ENCODE data around the gene RXYLT1. TPM values are rescaled to one million over a fixed set of nuclear protein-coding genes. Genes with fewer than 3 reads are reported as not detected.

Gene RXYLT1
- total RNA-seq, 2 experiments from 2014 or later = 14.0 to 14.3 TPM

- H3K4me1 Mint-ChIP-seq (ENCODE audit: low read depth) = peaks cover 9% of the 10 kb centered on the region
- intact Hi-C loops (cut with micrococcal nuclease) = no loop called here
Observed at GRCh38 chr12:63846238-63846967, 66.7 kb downstream of the RXYLT1 start.

GRCh38 chr12:63848450-63848849 is 68.7 kb downstream of the RXYLT1 start:
- Mint-ChIP-seq H3K36me3 (no peaks in the 10 kb centered on the region), H3K4me1 (ENCODE audit: low read depth) (peaks cover 6% of the 10 kb centered on the region), H3K27ac (no peak overlapping the region), H3K9me3 (no peaks in the 10 kb centered on the region), H3K4me3 (no peak overlapping the region), H3K27me3 (peaks cover 22% of the 10 kb centered on the region)
- ChIA-PET CTCF (no interaction called here), POLR2A (no interaction called here)
- intact Hi-C loops (cut with micrococcal nuclease) = no loop called here
- no peak for DNase-seq

More at GRCh38 chr12:63846238-63846967, 66.7 kb downstream of the RXYLT1 start:
- DNase-seq = no peak
- Mint-ChIP-seq H3K4me3 (no peak overlapping the region), H3K36me3 (no peaks in the 10 kb centered on the region), H3K27ac (no peak overlapping the region), H3K9me3 (no peaks in the 10 kb centered on the region), H3K27me3 (peaks cover 28% of the 10 kb centered on the region)
- ChIA-PET POLR2A (no interaction called here), CTCF (no interaction called here)

- H3K4me3 Mint-ChIP-seq = no peak overlapping the region
- H3K36me3 Mint-ChIP-seq = no peaks in the 10 kb centered on the region
- ChIA-PET POLR2A (no interaction called here), CTCF (interaction anchor here (0.5 kb wide), 1 partner anchor 915 kb away, joined by 3 read pairs; no protein-coding TSS in a partner anchor)
- no peak for DNase-seq
- no peaks in the 10 kb centered on the region for H3K9me3 Mint-ChIP-seq
- H3K4me1 Mint-ChIP-seq (ENCODE audit: low read depth) = peaks cover 6% of the 10 kb centered on the region
- H3K27ac Mint-ChIP-seq = no peak overlapping the region
- intact Hi-C loops (cut with micrococcal nuclease) = no loop called here
- peaks cover 22% of the 10 kb centered on the region for H3K27me3 Mint-ChIP-seq
Observed at GRCh38 chr12:63849106-63849620, 69.5 kb downstream of the RXYLT1 start.

- intact Hi-C loops (cut with micrococcal nuclease) = no loop called here
- no peak for DNase-seq
- peaks cover 20% of the 10 kb centered on the region for H3K27me3 Mint-ChIP-seq
- H3K9me3 Mint-ChIP-seq = no peaks in the 10 kb centered on the region
- H3K36me3 Mint-ChIP-seq = no peaks in the 10 kb centered on the region
- H3K4me1 Mint-ChIP-seq (ENCODE audit: low read depth) = peaks cover 4% of the 10 kb centered on the region
- CTCF ChIA-PET = interaction anchor here (0.5 to 0.6 kb wide), 2 partner anchors 93 to 915 kb away, joined by 3 to 5 read pairs; no protein-coding TSS in a partner anchor
- no peak overlapping the region for H3K4me3 Mint-ChIP-seq
- H3K27ac Mint-ChIP-seq = no peak overlapping the region
- POLR2A ChIA-PET = no interaction called here
Observed at GRCh38 chr12:63849641-63850040, 69.9 kb downstream of the RXYLT1 start.

- Mint-ChIP-seq H3K9me3 (no peaks in the 10 kb centered on the region), H3K27ac (no peak overlapping the region), H3K4me1 (ENCODE audit: low read depth) (no peaks in the 10 kb centered on the region), H3K36me3 (no peaks in the 10 kb centered on the region), H3K27me3 (peaks cover 4% of the 10 kb centered on the region), H3K4me3 (no peak overlapping the region)
- no peak for DNase-seq
- CTCF ChIA-PET = no interaction called here
- POLR2A ChIA-PET = no interaction called here
- intact Hi-C loops (cut with micrococcal nuclease) = no loop called here
Observed at GRCh38 chr12:63853978-63854377, 74.3 kb downstream of the RXYLT1 start.

- intact Hi-C loops (cut with micrococcal nuclease) = no loop called here
- ChIA-PET POLR2A (no interaction called here), CTCF (no interaction called here)
- H3K36me3 Mint-ChIP-seq = no peaks in the 10 kb centered on the region
- no peak for DNase-seq
- no peaks in the 10 kb centered on the region for H3K9me3 Mint-ChIP-seq
- no peak overlapping the region for H3K27ac Mint-ChIP-seq
- H3K4me3 Mint-ChIP-seq = no peak overlapping the region
- H3K27me3 Mint-ChIP-seq = peaks cover 2% of the 10 kb centered on the region
- H3K4me1 Mint-ChIP-seq (ENCODE audit: low read depth) = no peaks in the 10 kb centered on the region
Observed at GRCh38 chr12:63855299-63855698, 75.6 kb downstream of the RXYLT1 start.

GRCh38 chr12:63857771-63858670 is 78.3 kb downstream of the RXYLT1 start:
- intact Hi-C loops (cut with micrococcal nuclease) = no loop called here
- no peak for DNase-seq
- H3K9me3 Mint-ChIP-seq = no peaks in the 10 kb centered on the region
- H3K4me1 Mint-ChIP-seq (ENCODE audit: low read depth) = no peaks in the 10 kb centered on the region
- ChIA-PET POLR2A (no interaction called here), CTCF (no interaction called here)
- H3K36me3 Mint-ChIP-seq = no peaks in the 10 kb centered on the region
- H3K27me3 Mint-ChIP-seq = peaks cover 4% of the 10 kb centered on the region
- no peak overlapping the region for H3K4me3 Mint-ChIP-seq
- H3K27ac Mint-ChIP-seq = no peak overlapping the region

Other genes starting within 250 kb of the RXYLT1 start
- gene DPY19L2, start 111.4 kb upstream of the RXYLT1 start, total RNA-seq = under 1 TPM; 0.34 to 0.67 TPM
- under 1 TPM; 0.10 to 0.12 TPM for gene SRGAP1, start 64.8 kb downstream of the RXYLT1 start, total RNA-seq

Data from activated CD4-positive, alpha-beta memory T cell treated with anti-CD3 and anti-CD28 coated beads for 36 hours (primary cell).